Body of pancreas (tissue), 4 donors: ENCODE data around the gene MOSMO.

Experiments
- POLR2A ChIP-seq, 3 donors: fragments of 450-650 bp; IDR thresholded peaks; one replicate each; pipeline ENCODE4 v1.6.1; 2016; ENCODE audit warnings: antibody characterized with exemption in 3 of 3, mild to moderate bottlenecking in 2 of 3
- TF ChIP-seq, protein P1 (sequence below), 7 experiments: fragments of 450-650 bp in 4 of 7; fragments of 200-600 bp in 3 of 7; sonication (generic) in 3 of 7; IDR thresholded peaks; one replicate each; pipeline ENCODE4 v1.5.1; 2016 to 2019; ENCODE audit warnings: antibody characterized with exemption in 7 of 7

DNA sequence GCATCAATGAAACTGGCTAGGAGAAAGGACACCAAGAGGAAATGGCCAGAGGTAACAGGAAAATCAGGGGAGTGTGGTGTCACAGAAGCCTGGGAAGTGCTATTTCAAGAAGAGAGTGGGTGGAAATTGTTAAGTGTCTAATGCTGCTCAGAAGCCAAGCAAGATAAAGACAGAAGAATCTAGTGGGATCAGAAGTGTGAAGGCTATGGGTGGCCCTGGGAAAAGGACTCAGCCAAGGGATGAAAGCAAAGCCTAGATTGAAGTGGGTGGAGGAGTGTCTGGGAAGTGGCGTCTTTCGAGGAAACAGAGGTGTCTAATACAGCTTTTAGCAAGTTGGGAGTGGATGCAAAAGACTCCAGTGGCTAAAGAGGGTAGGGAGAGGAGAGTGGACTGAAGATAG is 20.4 kb upstream of the MOSMO start:
- TF ChIP-seq, protein P1, sequence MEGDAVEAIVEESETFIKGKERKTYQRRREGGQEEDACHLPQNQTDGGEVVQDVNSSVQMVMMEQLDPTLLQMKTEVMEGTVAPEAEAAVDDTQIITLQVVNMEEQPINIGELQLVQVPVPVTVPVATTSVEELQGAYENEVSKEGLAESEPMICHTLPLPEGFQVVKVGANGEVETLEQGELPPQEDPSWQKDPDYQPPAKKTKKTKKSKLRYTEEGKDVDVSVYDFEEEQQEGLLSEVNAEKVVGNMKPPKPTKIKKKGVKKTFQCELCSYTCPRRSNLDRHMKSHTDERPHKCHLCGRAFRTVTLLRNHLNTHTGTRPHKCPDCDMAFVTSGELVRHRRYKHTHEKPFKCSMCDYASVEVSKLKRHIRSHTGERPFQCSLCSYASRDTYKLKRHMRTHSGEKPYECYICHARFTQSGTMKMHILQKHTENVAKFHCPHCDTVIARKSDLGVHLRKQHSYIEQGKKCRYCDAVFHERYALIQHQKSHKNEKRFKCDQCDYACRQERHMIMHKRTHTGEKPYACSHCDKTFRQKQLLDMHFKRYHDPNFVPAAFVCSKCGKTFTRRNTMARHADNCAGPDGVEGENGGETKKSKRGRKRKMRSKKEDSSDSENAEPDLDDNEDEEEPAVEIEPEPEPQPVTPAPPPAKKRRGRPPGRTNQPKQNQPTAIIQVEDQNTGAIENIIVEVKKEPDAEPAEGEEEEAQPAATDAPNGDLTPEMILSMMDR (IDR thresholded peaks at IDR 0.05) = no peak
- TF ChIP-seq POLR2A (IDR thresholded peaks at IDR 0.05) = no peak
